HG02571 (cell line): ENCODE results near the gene DENND6A.
A peak's percentile ranks its signal among the peaks of the same experiment; 100 is the strongest.
"Not testable (repeated sequence)": the region's sequence is repeated elsewhere in the genome, so short reads cannot be mapped to it uniquely, and the experiment has no call there.

Experiments
- ATAC-seq: cut with Tn5 transposase; IDR thresholded peaks from one replicate; pipeline ENCODE4 v1.9.1; 2021; ENCODE audit warnings: mild to moderate bottlenecking, moderate library complexity; ENCODE audit not compliant: unreplicated experiment

DENND6A gene

GRCh38 chr3:57644740-57645139 is 48.1 kb downstream of the DENND6A start:
- ATAC-seq, result no peak

DNA sequence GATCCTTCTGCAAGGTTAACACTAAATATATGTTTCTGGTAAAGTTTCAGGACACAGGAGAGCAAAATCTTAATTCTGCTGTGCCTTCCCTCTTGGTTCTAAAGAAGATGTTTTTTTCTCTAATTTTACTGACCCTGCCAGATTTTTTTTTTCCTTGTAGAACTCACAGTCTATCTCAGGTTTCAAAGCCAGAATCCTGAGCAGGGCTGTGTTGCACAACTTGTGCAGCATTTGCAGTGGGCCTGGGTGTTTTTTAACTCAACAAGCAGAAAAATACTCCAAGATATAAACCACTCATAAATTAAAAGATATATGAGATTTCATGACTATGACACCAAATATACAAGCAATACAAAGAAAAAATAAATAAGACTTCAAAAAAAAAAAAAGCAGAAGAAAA is 55.5 kb downstream of the DENND6A start:
- ATAC-seq, result no peak

GRCh38 chr3:57634259-57634658 is 58.6 kb downstream of the DENND6A start:
- not testable (repeated sequence) for ATAC-seq

- ATAC-seq, result no peak
These were observed 64.9 kb downstream of the DENND6A start for GRCh38 chr3:57627976-57628375.

GRCh38 chr3:57624801-57625200 is 68.1 kb downstream of the DENND6A start:
- no peak for ATAC-seq

DNA sequence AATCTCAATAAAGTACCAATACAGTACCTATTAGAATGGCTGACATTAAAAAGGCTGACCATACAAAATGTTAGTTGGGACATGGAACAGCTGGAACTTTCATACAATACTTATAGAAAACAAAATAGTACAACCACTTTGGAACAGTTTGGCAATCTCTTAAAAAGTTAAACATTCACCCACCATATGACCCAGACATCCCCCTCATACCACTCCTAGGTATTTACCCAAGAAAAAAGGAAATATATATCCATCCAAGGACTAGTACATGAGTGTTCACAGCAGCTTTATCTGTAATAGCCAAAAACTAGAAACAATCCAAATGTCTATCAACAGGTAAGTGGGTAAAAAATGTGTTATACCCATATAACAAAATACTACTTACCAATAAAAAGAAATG is 70.5 kb downstream of the DENND6A start:
- no peak for ATAC-seq

- ATAC-seq, result no peak
These were observed 75.1 kb downstream of the DENND6A start for GRCh38 chr3:57617739-57618138.

GRCh38 chr3:57616233-57616632 is 76.6 kb downstream of the DENND6A start:
- ATAC-seq, result no peak

DNA sequence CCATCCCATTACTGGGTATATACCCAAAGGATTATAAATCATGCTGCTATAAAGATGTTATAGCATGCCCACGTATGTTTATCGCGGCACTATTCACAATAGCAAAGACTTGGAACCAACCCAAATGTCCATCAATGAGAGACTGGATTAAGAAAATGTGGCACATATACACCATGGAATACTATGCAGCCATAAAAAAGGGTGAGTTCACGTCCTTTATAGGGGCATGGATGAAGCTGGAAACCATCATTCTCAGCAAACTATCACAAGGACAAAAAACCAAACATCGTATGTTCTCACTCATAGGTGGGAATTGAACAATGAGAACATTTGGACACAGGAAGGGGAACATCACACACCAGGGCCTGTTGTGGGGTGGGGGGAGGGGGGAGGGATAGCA is 81.0 kb downstream of the DENND6A start:
- not testable (repeated sequence) for ATAC-seq

DNA sequence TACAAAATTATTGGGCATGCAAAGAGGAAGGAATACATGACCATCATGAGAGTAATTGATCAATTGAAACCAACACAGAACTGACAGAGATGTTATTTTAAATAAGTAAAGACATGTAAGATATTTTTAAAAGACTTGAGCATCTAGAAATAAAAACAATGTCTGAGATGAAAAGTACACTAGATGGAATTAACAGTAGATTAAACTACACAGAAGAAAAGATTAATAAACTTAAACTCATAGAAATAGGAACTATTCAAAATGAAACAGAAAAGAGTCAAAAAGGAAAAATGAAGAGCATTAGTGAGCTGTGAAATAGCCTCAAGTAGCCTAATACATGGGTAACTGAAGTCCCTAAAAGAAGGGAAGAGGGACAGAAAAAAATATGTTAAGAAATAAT is 87.2 kb downstream of the DENND6A start:
- ATAC-seq, result no peak

DNA sequence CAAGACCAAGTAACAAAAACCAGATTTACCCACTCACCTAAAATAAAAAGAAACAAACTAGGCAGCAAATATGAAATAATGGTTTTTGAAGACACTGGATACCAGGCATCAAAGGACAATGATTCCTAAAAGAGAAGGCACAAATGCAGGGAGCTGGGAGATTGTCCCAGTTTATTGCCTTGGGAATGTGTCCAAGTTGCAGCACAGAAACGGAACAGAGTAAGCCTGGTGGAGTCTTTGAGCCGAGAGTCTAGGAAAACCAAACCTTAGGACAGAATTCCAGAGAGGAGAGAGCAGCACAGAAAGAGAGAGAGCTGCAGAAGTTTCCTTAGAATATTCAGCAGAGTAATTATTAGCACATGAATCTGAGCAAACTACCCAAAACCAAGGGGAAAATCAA is 87.9 kb downstream of the DENND6A start:
- ATAC-seq, result no peak

GRCh38 chr3:57600195-57600594 is 92.7 kb downstream of the DENND6A start:
- ATAC-seq, result no peak

- ATAC-seq, result no peak
These were observed 94.0 kb downstream of the DENND6A start for GRCh38 chr3:57598765-57599360.

DNA sequence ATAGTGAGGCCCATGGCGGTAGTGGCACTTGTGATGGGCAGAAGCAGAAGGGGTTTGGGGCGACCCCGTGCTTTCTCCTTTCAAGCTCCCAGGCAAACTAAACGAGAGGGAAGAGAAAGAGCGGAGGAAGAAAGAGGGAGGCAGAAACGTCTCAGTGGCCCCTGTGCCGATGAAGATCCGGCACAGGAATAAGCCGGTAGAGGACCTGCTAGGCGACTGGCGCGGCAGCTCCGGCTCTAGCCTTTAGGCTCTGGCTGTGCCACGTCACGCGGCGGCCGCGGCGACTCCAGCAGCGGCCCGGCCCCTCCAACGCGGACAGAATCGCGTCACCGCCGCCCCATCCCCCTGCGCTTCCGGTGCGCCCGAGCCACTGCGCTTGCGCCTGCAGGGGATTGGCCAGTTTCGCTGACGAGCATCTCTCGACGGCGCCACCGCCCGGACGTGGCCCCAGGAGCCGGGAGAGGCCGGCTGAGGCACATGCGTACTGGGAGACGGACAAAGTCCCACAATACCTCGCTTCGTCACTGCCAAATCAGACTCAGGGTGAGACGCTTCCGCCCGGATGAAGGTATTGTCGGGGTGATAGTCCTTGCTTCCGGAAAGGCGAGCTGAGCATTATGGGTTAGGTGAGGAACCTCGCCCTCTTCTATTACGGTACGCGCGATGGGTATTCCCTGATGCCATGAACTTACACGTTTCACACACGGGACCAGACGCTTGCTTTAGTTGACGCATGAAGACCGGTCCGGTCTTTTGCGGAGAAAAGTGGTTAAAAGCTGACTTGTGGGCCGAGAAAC is 95.6 kb downstream of the DENND6A start, which contains the start of gene ARF4:
Gene ARF4, minus strand, starts transcription at position 218 of the 797 bp plus-strand sequence. Its CDS starts 204 bp downstream, at position 14.
- peak; percentile 94 for ATAC-seq

DNA sequence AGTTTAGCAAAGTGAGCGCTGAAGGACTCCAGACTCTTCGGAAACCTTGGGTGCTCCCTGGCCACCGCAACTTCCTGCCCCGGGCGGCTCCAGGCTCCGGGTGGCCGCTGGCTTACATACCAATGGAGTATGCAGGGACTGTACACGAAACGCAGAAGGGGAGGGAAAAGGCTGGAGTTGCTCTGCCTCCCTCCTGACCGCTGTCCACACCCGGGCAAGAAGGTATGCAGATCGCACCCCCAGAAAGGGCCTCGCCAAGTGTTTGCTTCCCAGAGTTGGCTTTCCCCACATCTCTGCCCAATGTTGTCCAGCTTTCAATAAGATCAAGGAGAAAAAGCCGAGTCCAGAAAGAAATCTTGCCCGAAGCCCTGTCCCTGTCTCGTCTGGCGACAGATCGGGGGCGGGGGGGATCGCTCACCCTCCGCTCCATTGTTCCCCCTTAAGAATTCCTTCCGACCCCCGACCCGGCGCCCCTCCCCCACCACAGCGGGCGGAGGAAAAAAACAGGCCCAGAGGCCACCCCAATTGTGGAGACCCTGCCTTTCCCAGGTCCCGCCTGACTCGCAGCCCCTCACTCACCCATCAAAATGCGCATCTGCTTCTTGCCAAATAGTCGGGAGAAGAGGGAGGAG is 96.3 kb downstream of the DENND6A start:
- ATAC-seq, result no peak

DNA sequence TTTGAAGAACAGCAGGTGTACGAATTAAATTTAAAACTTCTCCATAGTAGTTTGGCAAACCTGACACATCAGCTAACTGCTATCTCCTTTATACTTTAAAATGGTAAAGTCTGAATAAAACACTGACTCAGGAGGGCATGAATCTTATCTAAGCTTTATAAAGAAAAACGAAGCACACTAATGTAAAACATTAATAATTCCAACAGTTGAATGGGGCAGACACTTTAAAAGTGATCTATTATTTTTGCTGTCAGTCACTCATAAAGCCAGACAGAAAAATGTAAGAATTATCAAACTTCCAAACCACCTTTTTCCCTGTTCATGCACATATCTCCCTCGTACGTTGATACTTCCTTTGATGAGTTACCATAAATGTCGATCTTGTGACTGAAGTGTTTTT is 98.3 kb downstream of the DENND6A start:
- no peak for ATAC-seq

DNA sequence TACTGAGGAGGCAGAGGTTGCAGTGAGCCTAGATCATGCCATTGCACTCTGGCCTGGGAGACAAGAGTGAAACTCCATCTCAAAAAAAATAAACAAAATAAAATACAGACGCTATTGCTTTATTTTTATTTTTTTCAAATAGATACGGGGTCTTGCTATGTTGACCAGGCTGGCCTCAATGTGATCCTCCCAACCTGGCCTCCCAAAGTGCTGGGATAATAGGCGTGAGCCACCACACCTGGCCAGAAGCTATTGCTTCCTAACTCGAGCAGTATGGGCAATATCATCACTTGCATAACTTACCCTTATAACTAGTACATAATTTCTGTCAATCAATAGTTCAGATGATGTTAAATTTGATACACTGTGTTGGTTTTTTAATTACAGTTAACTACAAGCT is 98.7 kb downstream of the DENND6A start:
- ATAC-seq, result no peak

GRCh38 chr3:57592306-57592705 is 100.6 kb downstream of the DENND6A start:
- ATAC-seq, result no peak

- ATAC-seq, result no peak
These were observed 105.0 kb downstream of the DENND6A start for GRCh38 chr3:57587905-57588304.

DNA sequence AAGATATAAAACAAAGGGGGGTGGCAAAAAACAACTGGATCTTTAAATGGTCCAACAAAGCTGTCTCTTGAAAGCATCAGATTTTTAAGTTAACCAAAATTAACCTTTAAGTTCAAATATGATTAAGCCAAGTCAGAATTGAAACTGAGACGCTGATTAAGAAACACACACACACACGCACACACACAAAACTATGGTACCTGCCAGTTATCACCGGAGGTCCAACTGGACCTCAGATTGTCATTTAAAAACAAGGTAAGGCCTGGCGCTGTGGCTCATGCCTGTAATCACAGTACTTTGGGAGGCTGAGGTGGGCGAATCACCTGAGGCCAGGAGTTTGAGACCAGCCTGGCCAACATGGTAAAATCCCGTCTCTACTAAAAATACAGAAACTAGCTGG is 106.1 kb downstream of the DENND6A start:
- ATAC-seq, result no peak

DNA sequence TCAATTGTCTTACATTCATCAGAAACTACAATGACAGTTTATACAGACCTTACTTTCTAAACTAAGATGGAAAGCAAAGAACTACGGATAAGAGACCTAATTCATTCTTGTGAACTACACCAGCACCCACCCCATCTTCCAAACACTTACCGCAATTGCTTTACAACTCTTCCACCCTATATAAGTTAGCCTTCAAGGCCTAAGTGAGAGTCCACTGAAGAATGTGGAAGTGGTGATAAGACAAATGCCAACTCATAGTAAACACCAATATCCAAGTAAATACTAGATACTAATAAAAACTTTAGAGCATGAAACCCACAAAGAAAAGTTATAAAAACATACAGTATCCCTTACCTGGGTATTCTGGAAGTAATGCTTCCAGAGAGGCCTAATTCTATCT is 109.3 kb downstream of the DENND6A start:
- no peak for ATAC-seq
